ENCODE data around the gene MAML2. TPM values are rescaled to one million over a fixed set of nuclear protein-coding genes. Genes with fewer than 3 reads are reported as not detected.

Gene MAML2
- total RNA-seq, 4 donors from 2014 or later = 4.7 to 21.7 (median 7.3) TPM

- DNase-seq = no peak
- 81 to 98% methylated on average over 3 to 6 of the region's 7 CpGs for WGBS, 2 donors
- no peak overlapping the region for H3K27ac ChIP-seq
- intact Hi-C loops (cut with DNase I) = no loop called here
- H3K36me3 ChIP-seq = no peaks in the 10 kb centered on the region
- TF ChIP-seq CTCF (IDR thresholded peaks at IDR 0.05) (no peak), POLR2A (IDR thresholded peaks at IDR 0.05) (no peak)
- H3K4me1 ChIP-seq = no peaks in the 10 kb centered on the region
- H3K9me3 ChIP-seq = no peaks in the 10 kb centered on the region
- H3K4me3 ChIP-seq = no peak overlapping the region
- no peaks in the 10 kb centered on the region for H3K27me3 ChIP-seq
These were observed 319.7 kb downstream of the MAML2 start for GRCh38 chr11:96023275-96023674.

DNA sequence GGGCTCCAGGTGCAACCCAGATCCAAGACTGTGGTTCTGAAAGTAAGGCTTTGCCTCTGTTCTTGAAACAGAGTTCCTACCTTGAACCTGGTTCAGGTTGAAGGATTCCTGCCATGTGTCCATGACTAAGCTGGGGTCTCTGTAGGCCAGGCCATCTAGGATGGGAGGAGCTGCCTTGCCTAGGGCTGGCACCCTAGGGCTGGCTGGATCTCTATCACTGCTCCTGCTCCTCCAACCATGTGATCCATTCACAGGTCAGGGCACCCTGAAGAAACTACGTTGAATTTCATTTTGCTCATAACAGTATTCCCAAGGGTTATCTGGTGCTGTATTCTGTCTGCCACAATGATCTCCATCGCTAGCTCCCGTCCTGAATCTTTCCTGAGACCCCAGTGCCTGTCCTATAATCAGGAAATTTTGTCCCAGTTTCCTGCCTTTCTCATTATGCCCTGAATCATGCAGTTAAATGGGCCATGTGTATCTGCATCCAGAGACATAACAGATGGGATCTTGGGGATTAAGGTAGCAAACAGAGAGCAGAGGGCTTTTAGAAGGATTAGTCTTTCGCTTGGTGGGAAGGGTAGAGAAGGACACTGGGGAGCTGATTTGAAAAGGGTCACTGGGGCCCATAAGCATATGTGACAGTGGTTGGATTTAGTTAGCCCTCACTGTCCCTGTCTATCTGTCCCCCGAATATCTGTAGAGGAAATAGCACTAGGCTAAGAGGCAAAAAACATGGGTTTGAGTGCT, 320.9 kb downstream of the MAML2 start:
- Histone ChIP-seq H3K9me3 (no peaks in the 10 kb centered on the region), H3K27me3 (no peaks in the 10 kb centered on the region), H3K36me3 (no peaks in the 10 kb centered on the region), H3K27ac (no peak overlapping the region), H3K4me3 (no peak overlapping the region), H3K4me1 (no peaks in the 10 kb centered on the region)
- WGBS, 2 donors = 93 to 98% methylated on average over 5 of the region's 5 CpGs
- no peak for DNase-seq
- no peak for TF ChIP-seq POLR2A (IDR thresholded peaks at IDR 0.05)
- TF ChIP-seq CTCF (IDR thresholded peaks at IDR 0.05) = no peak
- intact Hi-C loops (cut with DNase I) = no loop called here

DNA sequence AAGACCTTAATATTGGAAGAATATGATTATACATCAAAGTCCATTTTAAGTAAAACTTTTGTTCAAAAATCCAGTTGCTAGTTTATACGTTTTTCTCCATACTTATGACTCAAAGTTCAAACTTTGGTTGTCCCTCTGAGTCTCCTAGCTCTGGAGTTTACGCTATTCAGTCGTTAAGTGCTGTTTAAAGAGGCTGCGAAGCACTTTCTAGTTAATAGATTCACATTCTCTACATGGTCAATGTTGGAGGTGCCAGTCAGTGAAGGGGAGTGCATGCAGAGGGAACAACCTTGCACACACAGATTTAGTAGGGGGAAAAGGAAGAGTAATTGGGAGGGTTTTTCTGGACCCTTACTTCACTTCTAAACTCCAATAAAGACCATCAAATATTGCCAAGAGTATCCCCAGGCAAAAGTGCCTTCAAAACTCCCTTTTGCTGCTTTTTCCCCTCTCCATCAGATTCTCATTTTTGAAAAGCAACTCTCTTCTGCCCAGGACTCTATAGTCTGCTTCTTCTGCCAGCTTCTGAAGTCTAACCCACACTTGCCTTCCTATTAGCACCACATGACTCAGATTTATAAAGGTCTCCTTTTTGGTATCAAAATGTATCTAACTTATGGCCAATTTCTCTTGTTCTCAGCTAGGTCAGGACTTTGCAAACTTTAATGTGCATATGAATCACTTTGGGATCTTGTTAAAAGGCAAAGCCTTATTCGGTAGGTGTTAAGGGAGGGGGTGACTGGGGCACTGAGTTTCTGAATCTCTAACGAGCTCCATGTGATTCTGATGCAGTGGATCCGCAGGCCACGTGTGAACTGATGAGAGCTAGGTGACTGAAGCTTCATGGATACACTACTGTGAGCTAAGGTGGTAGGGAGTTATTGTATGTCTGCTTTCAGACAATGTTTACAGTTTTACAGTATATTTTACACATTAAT, 322.9 kb downstream of the MAML2 start:
- TF ChIP-seq CTCF (IDR thresholded peaks at IDR 0.05) = no peak
- TF ChIP-seq POLR2A (IDR thresholded peaks at IDR 0.05) = no peak
- Histone ChIP-seq H3K4me3 (no peak overlapping the region), H3K4me1 (peaks cover 0 to 12% (median 0%) of the 10 kb centered on the region in 3 donors), H3K36me3 (no peaks in the 10 kb centered on the region), H3K27me3 (no peaks in the 10 kb centered on the region), H3K27ac (no peak overlapping the region), H3K9me3 (no peaks in the 10 kb centered on the region)
- no peak for DNase-seq
- 85% methylated on average over 8 of the region's 8 CpGs for WGBS, 2 donors
- intact Hi-C loops (cut with DNase I) = no loop called here

- H3K4me3 ChIP-seq = no peak overlapping the region
- H3K36me3 ChIP-seq = no peaks in the 10 kb centered on the region
- DNase-seq = no peak
- TF ChIP-seq POLR2A (IDR thresholded peaks at IDR 0.05) = no peak
- no peak for TF ChIP-seq CTCF (IDR thresholded peaks at IDR 0.05)
- H3K27me3 ChIP-seq = no peaks in the 10 kb centered on the region
- H3K27ac ChIP-seq = no peak overlapping the region
- peaks cover 0 to 15% (median 0%) of the 10 kb centered on the region in 3 donors for H3K4me1 ChIP-seq
- intact Hi-C loops (cut with DNase I) = no loop called here
- H3K9me3 ChIP-seq = no peaks in the 10 kb centered on the region
These were observed 323.7 kb downstream of the MAML2 start for GRCh38 chr11:96019281-96019680.

GRCh38 chr11:96017856-96018255, 325.1 kb downstream of the MAML2 start:
- DNase-seq = no peak
- no peaks in the 10 kb centered on the region for H3K9me3 ChIP-seq
- H3K27ac ChIP-seq = no peak overlapping the region
- H3K36me3 ChIP-seq = no peaks in the 10 kb centered on the region
- peaks cover 0 to 21% (median 0%) of the 10 kb centered on the region in 3 donors for H3K4me1 ChIP-seq
- TF ChIP-seq CTCF (IDR thresholded peaks at IDR 0.05) (no peak), POLR2A (IDR thresholded peaks at IDR 0.05) (no peak)
- no peaks in the 10 kb centered on the region for H3K27me3 ChIP-seq
- intact Hi-C loops (cut with DNase I) = no loop called here
- no peak overlapping the region for H3K4me3 ChIP-seq
- 82 to 84% methylated on average over 3 of the region's 3 CpGs for WGBS, 2 donors

All from esophagus squamous epithelium (tissue), 5 donors.